Ishikawa (cell line): Measurements from ENCODE around the gene OPCML.

ENCODE experiments used
- NFIC ChIP-seq: IDR thresholded peaks from 2 replicates; pipeline ENCODE4 v1.6.1; 2012
- TAF1 ChIP-seq: IDR thresholded peaks from 2 replicates; pipeline ENCODE4 v1.6.1; 2012; ENCODE audit warnings: low read depth, mild to moderate bottlenecking
- YY1 ChIP-seq: IDR thresholded peaks from 2 replicates; pipeline ENCODE4 v1.6.1; 2012; ENCODE audit warnings: low read depth

DNA sequence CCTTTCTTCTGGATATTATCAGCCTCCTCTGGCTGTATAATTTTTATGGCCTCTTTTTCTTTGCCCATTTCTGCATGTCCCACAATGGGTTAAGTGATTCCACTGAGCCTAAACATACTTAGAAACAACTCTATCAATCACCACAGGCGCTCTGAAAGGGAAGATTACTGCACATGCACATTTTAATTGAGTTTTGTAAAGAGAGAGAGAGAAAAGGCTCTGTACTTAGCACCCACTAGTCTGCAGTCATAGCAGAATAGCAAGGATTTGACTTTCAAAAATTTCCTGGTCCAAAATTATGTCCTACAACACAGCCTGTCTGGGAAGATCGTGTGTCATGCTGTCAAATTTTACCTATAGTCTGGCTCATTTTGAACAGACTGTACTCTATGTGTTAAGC is 758.5 kb downstream of the OPCML start:
- TF ChIP-seq YY1: no peak
- no peak for TF ChIP-seq NFIC
- TF ChIP-seq TAF1: no peak
